ENCODE results near the gene PDZK1IP1.

DNA sequence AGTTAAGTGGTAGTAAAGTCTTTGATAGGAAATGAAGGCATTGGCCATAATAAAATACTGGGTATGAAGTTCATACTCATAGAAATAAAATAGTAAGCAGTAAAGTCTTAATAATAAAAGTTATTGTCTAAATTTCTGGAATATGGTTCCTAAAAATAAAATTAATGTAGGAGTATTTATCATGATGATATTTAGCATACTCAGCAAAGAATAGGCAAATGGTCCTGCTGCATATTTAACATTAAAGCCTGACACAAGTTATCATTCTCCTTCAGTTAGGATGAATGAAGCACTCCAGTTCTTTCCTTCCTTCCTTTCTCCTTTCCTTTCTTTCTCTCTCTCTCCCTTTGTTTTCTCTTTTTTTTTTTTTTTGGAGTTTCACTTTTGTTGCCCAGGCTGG is 25.3 kb downstream of the PDZK1IP1 start:
- TF ChIP-seq, protein P1, sequence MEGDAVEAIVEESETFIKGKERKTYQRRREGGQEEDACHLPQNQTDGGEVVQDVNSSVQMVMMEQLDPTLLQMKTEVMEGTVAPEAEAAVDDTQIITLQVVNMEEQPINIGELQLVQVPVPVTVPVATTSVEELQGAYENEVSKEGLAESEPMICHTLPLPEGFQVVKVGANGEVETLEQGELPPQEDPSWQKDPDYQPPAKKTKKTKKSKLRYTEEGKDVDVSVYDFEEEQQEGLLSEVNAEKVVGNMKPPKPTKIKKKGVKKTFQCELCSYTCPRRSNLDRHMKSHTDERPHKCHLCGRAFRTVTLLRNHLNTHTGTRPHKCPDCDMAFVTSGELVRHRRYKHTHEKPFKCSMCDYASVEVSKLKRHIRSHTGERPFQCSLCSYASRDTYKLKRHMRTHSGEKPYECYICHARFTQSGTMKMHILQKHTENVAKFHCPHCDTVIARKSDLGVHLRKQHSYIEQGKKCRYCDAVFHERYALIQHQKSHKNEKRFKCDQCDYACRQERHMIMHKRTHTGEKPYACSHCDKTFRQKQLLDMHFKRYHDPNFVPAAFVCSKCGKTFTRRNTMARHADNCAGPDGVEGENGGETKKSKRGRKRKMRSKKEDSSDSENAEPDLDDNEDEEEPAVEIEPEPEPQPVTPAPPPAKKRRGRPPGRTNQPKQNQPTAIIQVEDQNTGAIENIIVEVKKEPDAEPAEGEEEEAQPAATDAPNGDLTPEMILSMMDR (optimal IDR thresholded peaks at IDR 0.05 in 1 of 3, IDR thresholded peaks at IDR 0.05 in 1 of 3, conservative IDR thresholded peaks at IDR 0.05 in 1 of 3; ENCODE audit: extremely low read depth in 1 of 3, insufficient read depth in 2 of 3, low read length in 3 of 3) = no peak
- TF ChIP-seq EZH2 (IDR thresholded peaks at IDR 0.05; ENCODE audit: low read length) = no peak
